T-cell (primary cell): ENCODE results near the gene USP28. TPM values are rescaled to one million over a fixed set of nuclear protein-coding genes. Genes with fewer than 3 reads are reported as not detected.

Source experiments
- ATAC-seq, 4 experiments: fragments of 200-7000 bp in 3 of 4; fragments of 150-1000 bp in 1 of 4; cut with Tn5 transposase; replicated peaks in 1 of 4; 1 replicate in 3 of 4; 2 replicates in 1 of 4; pipeline ENCODE4 v1.10.0; 2021; ENCODE audit warnings: moderate library complexity in 3 of 4, mild to moderate bottlenecking in 2 of 4, moderate number of reproducible peaks in 1 of 4
- CTCF ChIA-PET, 2 donors: fragments of 300-600 bp; sonication (Branson Sonifier 250); formaldehyde crosslinking; loops; one replicate each; lab custom pipeline; 2022; ENCODE audit warnings: antibody characterized with exemption in 2 of 2; lab: Charles Lee
- POLR2A ChIA-PET, 2 donors: fragments of 300-600 bp; sonication (Branson Sonifier 250); formaldehyde crosslinking; loops; one replicate each; lab custom pipeline; 2022; ENCODE audit warnings: antibody characterized with exemption in 2 of 2; lab: Charles Lee
- DNase-seq, 35 experiments: peaks; one replicate each; pipeline versions ENCODE4 v3.0.0 to v3.0.0-alpha.2; 2013 to 2023
- H3K27ac ChIP-seq: one replicate; pipeline ENCODE4 v1.5.1; 2013; ENCODE audit warnings: low read length
- H3K27me3 ChIP-seq, 2 experiments: replicated peaks in 1 of 2; 1 replicate in 1 of 2; 2 replicates in 1 of 2; pipeline versions ENCODE4 v1.6.1 to v1.7.0; 2013; ENCODE audit warnings: low read length in 1 of 2, mixed read lengths in 1 of 2; ENCODE audit not compliant: control insufficient read depth in 2 of 2, insufficient read depth in 2 of 2; ENCODE audit errors: extremely low read depth in 1 of 2
- H3K36me3 ChIP-seq, 2 donors: 1 replicate in 1 of 2; 2 replicates in 1 of 2; pipeline versions ENCODE4 v1.6.1 to v1.7.0; 2013; ENCODE audit warnings: low read length in 1 of 2; ENCODE audit not compliant: control insufficient read depth in 2 of 2, insufficient read depth in 1 of 2; ENCODE audit errors: extremely low read depth in 1 of 2
- H3K4me1 ChIP-seq, 2 experiments: 1 replicate in 1 of 2; 2 replicates in 1 of 2; pipeline versions ENCODE4 v1.6.1 to v1.7.0; 2013; ENCODE audit warnings: low read length in 2 of 2, mixed read lengths in 1 of 2; ENCODE audit not compliant: insufficient read depth in 2 of 2, control insufficient read depth in 1 of 2; ENCODE audit errors: extremely low read depth in 1 of 2
- H3K4me3 ChIP-seq, 2 donors: 1 replicate in 1 of 2; 2 replicates in 1 of 2; pipeline versions ENCODE4 v1.5.1 to v1.7.0; 2013; ENCODE audit warnings: mild to moderate bottlenecking in 2 of 2, low read length in 1 of 2, moderate library complexity in 1 of 2; ENCODE audit not compliant: control insufficient read depth in 1 of 2; ENCODE audit errors: extremely low read depth in 1 of 2
- H3K9me3 ChIP-seq: 2 replicates; pipeline ENCODE4 v1.7.0; 2013
- H3K27ac Mint-ChIP-seq, 2 donors: one replicate each; pipeline ENCODE4 v1.8.0; 2020 to 2021; ENCODE audit warnings: mild to moderate bottlenecking in 2 of 2, mixed read lengths in 2 of 2
- H3K27me3 Mint-ChIP-seq, 2 donors: one replicate each; pipeline ENCODE4 v1.8.0; 2021 to 2022; ENCODE audit warnings: mixed read lengths in 2 of 2
- H3K36me3 Mint-ChIP-seq: one replicate; pipeline ENCODE4 v1.8.0; 2021; ENCODE audit warnings: mixed read lengths
- H3K4me1 Mint-ChIP-seq, 3 donors: one replicate each; pipeline ENCODE4 v1.8.0; 2020 to 2022; ENCODE audit warnings: mixed read lengths in 3 of 3, mild to moderate bottlenecking in 1 of 3
- H3K4me3 Mint-ChIP-seq, 3 donors: one replicate each; pipeline ENCODE4 v1.8.0; 2020 to 2022; ENCODE audit warnings: mild to moderate bottlenecking in 3 of 3, mixed read lengths in 3 of 3, moderate library complexity in 3 of 3
- H3K9me3 Mint-ChIP-seq, 3 donors: one replicate each; pipeline ENCODE4 v1.8.0; 2020 to 2022; ENCODE audit warnings: mixed read lengths in 3 of 3
- WGBS: methylation state at CpG from one replicate; pipeline ENCODE4 v1.1.5; 2013; ENCODE audit warnings: missing lambda C conversion rate; ENCODE audit not compliant: insufficient coverage; 5-methylcytosine and 5-hydroxymethylcytosine counted together
- total RNA-seq, 35 experiments: library from RNA in 6 of 35; stranded (reverse) in 6 of 35; fragments of 120-200 nt in 1 of 35; gene quantifications; one replicate each; pipeline versions ENCODE4 v1.2.1 to v1.2.4 and lab custom pipeline; 2013 to 2026

The USP28 gene
- total RNA-seq, 5 donors from 2014 or later (not counting 1 experiment from before 2014, with no cell fraction given), result 16.8 to 28.5 (median 22.9) TPM

DNA sequence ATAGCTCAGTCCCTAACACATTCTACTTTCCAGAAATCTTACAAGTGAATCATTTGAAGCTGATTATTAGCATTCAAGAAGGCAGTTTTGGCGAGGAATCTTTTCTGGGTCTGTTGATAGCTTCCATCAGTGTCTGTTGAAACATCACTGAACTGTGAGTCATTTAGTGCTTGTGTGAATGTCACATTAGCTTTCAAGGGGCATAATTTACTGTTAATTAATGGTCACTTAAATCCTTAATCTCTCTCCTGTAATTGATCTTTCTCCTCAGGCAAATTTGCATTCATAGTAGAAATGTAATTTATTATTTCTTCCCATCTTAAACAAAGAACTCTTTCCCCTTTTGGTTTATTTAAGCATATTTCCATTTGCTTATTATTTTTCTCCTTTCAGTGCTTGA is 31.8 kb upstream of the USP28 start:
- Histone ChIP-seq H3K4me3 (no peak overlapping the region), H3K9me3 (no peaks in the 10 kb centered on the region), H3K27me3 (peaks cover 0 to 7% of the 10 kb centered on the region in 2 experiments), H3K4me1 (no peaks in the 10 kb centered on the region), H3K36me3 (no peaks in the 10 kb centered on the region), H3K27ac (no peak overlapping the region)
- POLR2A ChIA-PET, result no interaction called here
- ATAC-seq, result no peak
- no peaks in the 10 kb centered on the region for H3K4me1 Mint-ChIP-seq
- H3K4me3 Mint-ChIP-seq, result no peak overlapping the region
- no peak overlapping the region for H3K27ac Mint-ChIP-seq
- no peaks in the 10 kb centered on the region for H3K36me3 Mint-ChIP-seq
- no CpG with 5 or more reads among the region's 1 CpG for WGBS
- H3K27me3 Mint-ChIP-seq, result peaks cover 6 to 16% of the 10 kb centered on the region in 2 donors
- H3K9me3 Mint-ChIP-seq, result no peaks in the 10 kb centered on the region
- DNase-seq, result no peak
- CTCF ChIA-PET, result interaction anchor here in 1 of 2 donors (0.7 to 1.1 kb wide), 2 partner anchors 353 to 356 kb away, joined by 3 read pairs; no protein-coding TSS in a partner anchor

DNA sequence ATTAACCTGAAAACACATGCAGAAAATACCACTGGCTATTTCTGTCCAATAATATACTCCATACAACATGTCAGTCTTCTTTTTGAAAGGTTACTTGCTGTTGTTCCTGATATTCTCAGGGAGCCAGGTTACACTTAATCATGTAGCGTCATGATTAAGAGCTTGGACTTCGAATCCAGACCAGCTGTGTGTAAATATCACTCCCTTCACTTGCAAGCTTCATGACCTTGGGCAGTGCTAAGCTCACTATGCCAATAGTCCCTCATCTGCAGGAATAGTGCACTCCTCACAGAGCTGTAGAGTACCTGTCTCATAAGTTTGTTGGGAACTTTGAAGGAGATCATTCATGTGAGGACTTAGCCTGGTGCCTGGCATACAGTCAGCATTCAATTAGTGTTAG is 31.1 kb upstream of the USP28 start:
- ChIA-PET POLR2A (no interaction called here), CTCF (interaction anchor here in 1 of 2 donors (1.1 kb wide), 1 partner anchor 354 kb away, joined by 3 read pairs; no protein-coding TSS in a partner anchor)
- Mint-ChIP-seq H3K4me1 (no peaks in the 10 kb centered on the region), H3K27ac (no peak overlapping the region), H3K27me3 (peaks cover 0 to 22% of the 10 kb centered on the region in 2 donors), H3K36me3 (no peaks in the 10 kb centered on the region), H3K4me3 (no peak overlapping the region), H3K9me3 (no peaks in the 10 kb centered on the region)
- H3K27ac ChIP-seq, result no peak overlapping the region
- H3K4me1 ChIP-seq, result no peaks in the 10 kb centered on the region
- no peaks in the 10 kb centered on the region for H3K36me3 ChIP-seq
- H3K4me3 ChIP-seq, result no peak overlapping the region
- no CpG with 5 or more reads among the region's 2 CpGs for WGBS
- peaks cover 0 to 7% of the 10 kb centered on the region in 2 experiments for H3K27me3 ChIP-seq
- DNase-seq (no peak), ATAC-seq (no peak)
- H3K9me3 ChIP-seq, result no peaks in the 10 kb centered on the region

DNA sequence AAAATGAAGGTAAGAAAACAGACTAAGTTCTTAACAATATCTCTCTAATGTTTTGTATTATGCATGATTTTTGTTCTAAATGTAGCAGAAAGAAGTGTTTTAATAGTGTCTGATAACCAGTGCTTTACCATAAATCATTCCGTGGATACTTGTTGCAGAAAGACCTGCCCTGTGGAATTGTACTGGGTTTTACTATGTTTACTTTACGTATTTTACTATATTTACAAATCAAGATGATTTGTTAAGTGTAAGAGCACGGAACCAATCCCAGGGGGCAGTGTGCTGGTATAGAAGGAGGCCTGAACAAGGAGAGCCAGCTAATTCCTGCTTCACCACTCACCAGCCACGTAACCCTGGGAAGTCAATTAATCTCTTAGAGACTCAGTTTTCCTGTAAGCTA is 30.7 kb upstream of the USP28 start:
- Histone ChIP-seq H3K27me3 (peaks cover 0 to 7% of the 10 kb centered on the region in 2 experiments), H3K36me3 (no peaks in the 10 kb centered on the region), H3K27ac (no peak overlapping the region), H3K4me1 (no peaks in the 10 kb centered on the region), H3K9me3 (no peaks in the 10 kb centered on the region), H3K4me3 (no peak overlapping the region)
- Mint-ChIP-seq H3K36me3 (no peaks in the 10 kb centered on the region), H3K27ac (no peak overlapping the region), H3K4me3 (no peak overlapping the region), H3K27me3 (peaks cover 0 to 22% of the 10 kb centered on the region in 2 donors), H3K4me1 (no peaks in the 10 kb centered on the region), H3K9me3 (no peaks in the 10 kb centered on the region)
- DNase-seq (no peak), ATAC-seq (no peak)
- no CpG with 5 or more reads among the region's 4 CpGs for WGBS
- ChIA-PET CTCF (interaction anchor here in 1 of 2 donors (1.1 kb wide), 1 partner anchor 354 kb away, joined by 3 read pairs; no protein-coding TSS in a partner anchor), POLR2A (no interaction called here)

DNA sequence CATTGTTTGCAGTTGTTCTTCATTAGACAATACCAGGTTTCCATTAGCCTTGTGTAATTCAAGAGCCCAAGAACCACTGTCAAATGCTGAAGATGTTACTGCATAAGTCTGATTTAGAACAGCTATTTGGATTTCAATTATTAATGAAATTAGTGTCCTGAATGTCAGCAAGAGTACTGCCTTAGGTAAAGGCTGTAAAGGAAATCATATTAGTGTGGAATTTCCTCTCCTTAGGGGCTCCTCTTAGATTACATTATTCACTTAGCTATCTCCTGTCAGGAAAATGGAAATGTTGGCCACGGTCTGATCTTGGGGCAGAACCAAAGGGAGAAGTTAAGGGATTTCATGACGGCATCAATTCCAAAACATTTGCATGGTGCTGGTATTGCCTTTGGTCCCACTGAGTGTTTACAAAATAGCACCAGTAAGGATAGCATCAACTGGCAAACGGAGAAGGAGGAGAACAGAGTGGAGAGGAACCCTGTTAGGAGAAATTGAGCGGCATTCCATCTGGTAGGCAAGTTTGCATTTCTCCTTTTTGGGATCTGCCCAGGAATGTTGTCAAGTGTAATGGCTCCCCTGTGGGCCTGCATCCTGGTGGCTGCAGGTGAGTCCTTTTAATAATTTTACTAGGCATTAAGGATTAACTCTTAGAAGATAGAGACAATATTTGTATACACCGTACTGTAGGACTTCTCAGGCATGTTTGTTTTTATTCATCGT is 29.2 kb upstream of the USP28 start, which contains the start of gene HTR3B:
TSS of gene HTR3B (plus strand) at position 418 of the 723 bp plus-strand sequence. CDS start at position 556, 138 bp downstream.
- no peaks in the 10 kb centered on the region for H3K36me3 Mint-ChIP-seq
- H3K27me3 ChIP-seq, result peaks cover 0 to 7% of the 10 kb centered on the region in 2 experiments
- DNase-seq (no peak), ATAC-seq (no peak)
- H3K9me3 Mint-ChIP-seq, result no peaks in the 10 kb centered on the region
- H3K27ac Mint-ChIP-seq, result no peak within 1 kb of the TSS
- H3K27me3 Mint-ChIP-seq, result peaks cover 0 to 22% of the 10 kb centered on the region in 2 donors
- H3K4me1 Mint-ChIP-seq, result no peaks in the 10 kb centered on the region
- no peaks in the 10 kb centered on the region for H3K36me3 ChIP-seq
- no peaks in the 10 kb centered on the region for H3K9me3 ChIP-seq
- no peak within 1 kb of the TSS for H3K4me3 ChIP-seq
- H3K4me3 Mint-ChIP-seq, result no peak within 1 kb of the TSS
- ChIA-PET POLR2A (no interaction called here), CTCF (interaction anchor here (0.6 to 0.8 kb wide), 2 partner anchors 8 to 436 kb away, joined by 3 to 5 read pairs; no protein-coding TSS in a partner anchor)
- H3K4me1 ChIP-seq, result no peaks in the 10 kb centered on the region
- WGBS, result 83% methylated on average over 4 of the region's 6 CpGs
- no peak within 1 kb of the TSS for H3K27ac ChIP-seq

DNA sequence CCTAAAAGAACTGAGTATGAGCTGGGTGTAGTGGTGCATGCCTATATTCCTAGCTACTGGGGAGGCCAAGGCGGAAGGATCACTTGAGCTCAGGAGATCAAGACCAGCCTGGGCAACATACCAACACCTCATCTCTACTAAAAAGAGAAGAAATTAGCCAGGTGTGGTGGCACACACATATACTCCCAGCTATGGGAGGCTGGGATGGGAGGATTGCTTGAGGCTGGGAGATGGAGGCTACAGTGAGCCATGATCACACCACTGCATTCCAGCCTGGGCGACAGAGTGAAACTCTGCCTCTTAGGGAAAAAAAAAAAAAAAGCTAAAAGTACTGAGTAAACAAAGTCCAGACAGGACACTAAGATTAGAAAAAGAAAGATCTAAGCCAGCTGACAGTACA is 25.8 kb upstream of the USP28 start:
- H3K36me3 Mint-ChIP-seq, result no peaks in the 10 kb centered on the region
- peaks cover 0 to 12% of the 10 kb centered on the region in 2 donors for H3K27me3 Mint-ChIP-seq
- no CpG with 5 or more reads among the region's 2 CpGs for WGBS
- H3K27ac Mint-ChIP-seq, result no peak overlapping the region
- no peak overlapping the region for H3K27ac ChIP-seq
- H3K4me1 ChIP-seq, result no peaks in the 10 kb centered on the region
- no peaks in the 10 kb centered on the region for H3K9me3 Mint-ChIP-seq
- CTCF ChIA-PET, result interaction anchor here in 1 of 2 donors (0.7 kb wide), 2 partner anchors 13 to 35 kb away, joined by 3 to 4 read pairs; no protein-coding TSS in a partner anchor
- no peaks in the 10 kb centered on the region for H3K9me3 ChIP-seq
- no peak for ATAC-seq
- peaks cover 0 to 4% of the 10 kb centered on the region in 2 experiments for H3K27me3 ChIP-seq
- no peak overlapping the region for H3K4me3 Mint-ChIP-seq
- POLR2A ChIA-PET, result interaction anchor here in 1 of 2 donors (0.5 kb wide), 1 partner anchor 68 kb away, joined by 3 read pairs; no protein-coding TSS in a partner anchor
- peaks cover 0 to 1% (median 0%) of the 10 kb centered on the region in 3 donors for H3K4me1 Mint-ChIP-seq
- no peak for DNase-seq
- H3K4me3 ChIP-seq, result no peak overlapping the region
- H3K36me3 ChIP-seq, result no peaks in the 10 kb centered on the region

DNA sequence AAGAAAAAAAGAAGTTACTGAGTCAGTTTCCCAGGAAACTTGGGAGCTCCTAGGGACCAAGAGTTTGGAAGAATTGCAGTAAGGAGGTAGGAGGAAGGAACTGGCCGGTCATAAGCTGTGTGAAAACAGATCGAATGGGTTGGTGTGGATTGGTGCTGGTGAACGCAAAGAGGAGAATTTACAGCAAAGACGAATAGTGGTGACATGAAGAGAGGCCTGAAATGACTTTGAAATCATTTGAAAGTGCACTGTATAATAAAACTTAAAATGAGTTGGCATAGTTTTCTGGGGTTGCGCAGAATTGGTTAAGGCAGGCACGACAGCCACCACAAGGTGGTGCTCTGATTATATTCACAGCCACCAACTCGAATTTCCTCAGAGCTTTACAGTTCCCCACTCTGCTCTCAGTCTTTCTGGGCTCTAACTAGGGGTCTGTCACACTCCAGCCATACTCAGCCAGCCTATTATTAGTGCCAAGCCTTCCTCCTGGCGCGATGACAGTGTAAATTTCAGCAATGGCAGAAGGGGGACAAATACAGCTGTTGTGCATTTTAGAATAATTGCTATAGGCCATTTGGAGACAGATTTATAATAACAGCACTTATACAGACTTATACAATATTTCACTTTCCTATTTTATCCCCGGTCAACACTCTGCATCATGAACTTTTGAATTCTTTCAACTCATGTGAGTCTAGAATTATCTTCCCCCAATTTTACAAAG is 20.9 kb upstream of the USP28 start:
- ChIA-PET POLR2A (interaction anchor here in 1 of 2 donors (0.6 kb wide), 1 partner anchor 471 kb away, joined by 3 read pairs; no protein-coding TSS in a partner anchor), CTCF (interaction anchor here (0.6 to 5.9 kb wide), 17 partner anchors 9 to 504 kb away, joined by 3 to 66 read pairs (median 4); partner anchors contain the start of gene HTR3B (in 1 of the 2))
- H3K27ac Mint-ChIP-seq, result no peak overlapping the region
- ATAC-seq (peak in 3 of 4 experiments; percentile 50 to 61 (median 55)), DNase-seq (peak in 23 of 35 experiments; percentile 10 to 64 (median 28))
- peaks cover 0 to 2% (median 0%) of the 10 kb centered on the region in 3 donors for H3K4me1 Mint-ChIP-seq
- no peak overlapping the region for H3K27ac ChIP-seq
- no peaks in the 10 kb centered on the region for H3K36me3 Mint-ChIP-seq
- no peaks in the 10 kb centered on the region for H3K9me3 ChIP-seq
- no peaks in the 10 kb centered on the region for H3K9me3 Mint-ChIP-seq
- no peaks in the 10 kb centered on the region for H3K27me3 ChIP-seq
- H3K4me3 Mint-ChIP-seq, result no peak overlapping the region
- no peak overlapping the region for H3K4me3 ChIP-seq
- 41% methylated on average over 8 of the region's 10 CpGs for WGBS
- no peaks in the 10 kb centered on the region for H3K4me1 ChIP-seq
- no peaks in the 10 kb centered on the region for H3K36me3 ChIP-seq
- no peaks in the 10 kb centered on the region for H3K27me3 Mint-ChIP-seq
